GM04504 (cell line): ENCODE data around the gene GOLGB1.
"Not testable (repeated sequence)": the region's sequence is repeated elsewhere in the genome, so short reads cannot be mapped to it uniquely, and the experiment has no call there.

Source experiments
- DNase-seq: peaks from one replicate; pipeline ENCODE4 v3.0.0-alpha.2; 2012; ENCODE audit warnings: low read depth

Gene GOLGB1, protein sequence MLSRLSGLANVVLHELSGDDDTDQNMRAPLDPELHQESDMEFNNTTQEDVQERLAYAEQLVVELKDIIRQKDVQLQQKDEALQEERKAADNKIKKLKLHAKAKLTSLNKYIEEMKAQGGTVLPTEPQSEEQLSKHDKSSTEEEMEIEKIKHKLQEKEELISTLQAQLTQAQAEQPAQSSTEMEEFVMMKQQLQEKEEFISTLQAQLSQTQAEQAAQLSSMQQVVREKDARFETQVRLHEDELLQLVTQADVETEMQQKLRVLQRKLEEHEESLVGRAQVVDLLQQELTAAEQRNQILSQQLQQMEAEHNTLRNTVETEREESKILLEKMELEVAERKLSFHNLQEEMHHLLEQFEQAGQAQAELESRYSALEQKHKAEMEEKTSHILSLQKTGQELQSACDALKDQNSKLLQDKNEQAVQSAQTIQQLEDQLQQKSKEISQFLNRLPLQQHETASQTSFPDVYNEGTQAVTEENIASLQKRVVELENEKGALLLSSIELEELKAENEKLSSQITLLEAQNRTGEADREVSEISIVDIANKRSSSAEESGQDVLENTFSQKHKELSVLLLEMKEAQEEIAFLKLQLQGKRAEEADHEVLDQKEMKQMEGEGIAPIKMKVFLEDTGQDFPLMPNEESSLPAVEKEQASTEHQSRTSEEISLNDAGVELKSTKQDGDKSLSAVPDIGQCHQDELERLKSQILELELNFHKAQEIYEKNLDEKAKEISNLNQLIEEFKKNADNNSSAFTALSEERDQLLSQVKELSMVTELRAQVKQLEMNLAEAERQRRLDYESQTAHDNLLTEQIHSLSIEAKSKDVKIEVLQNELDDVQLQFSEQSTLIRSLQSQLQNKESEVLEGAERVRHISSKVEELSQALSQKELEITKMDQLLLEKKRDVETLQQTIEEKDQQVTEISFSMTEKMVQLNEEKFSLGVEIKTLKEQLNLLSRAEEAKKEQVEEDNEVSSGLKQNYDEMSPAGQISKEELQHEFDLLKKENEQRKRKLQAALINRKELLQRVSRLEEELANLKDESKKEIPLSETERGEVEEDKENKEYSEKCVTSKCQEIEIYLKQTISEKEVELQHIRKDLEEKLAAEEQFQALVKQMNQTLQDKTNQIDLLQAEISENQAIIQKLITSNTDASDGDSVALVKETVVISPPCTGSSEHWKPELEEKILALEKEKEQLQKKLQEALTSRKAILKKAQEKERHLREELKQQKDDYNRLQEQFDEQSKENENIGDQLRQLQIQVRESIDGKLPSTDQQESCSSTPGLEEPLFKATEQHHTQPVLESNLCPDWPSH (N-terminal part only)

DNA sequence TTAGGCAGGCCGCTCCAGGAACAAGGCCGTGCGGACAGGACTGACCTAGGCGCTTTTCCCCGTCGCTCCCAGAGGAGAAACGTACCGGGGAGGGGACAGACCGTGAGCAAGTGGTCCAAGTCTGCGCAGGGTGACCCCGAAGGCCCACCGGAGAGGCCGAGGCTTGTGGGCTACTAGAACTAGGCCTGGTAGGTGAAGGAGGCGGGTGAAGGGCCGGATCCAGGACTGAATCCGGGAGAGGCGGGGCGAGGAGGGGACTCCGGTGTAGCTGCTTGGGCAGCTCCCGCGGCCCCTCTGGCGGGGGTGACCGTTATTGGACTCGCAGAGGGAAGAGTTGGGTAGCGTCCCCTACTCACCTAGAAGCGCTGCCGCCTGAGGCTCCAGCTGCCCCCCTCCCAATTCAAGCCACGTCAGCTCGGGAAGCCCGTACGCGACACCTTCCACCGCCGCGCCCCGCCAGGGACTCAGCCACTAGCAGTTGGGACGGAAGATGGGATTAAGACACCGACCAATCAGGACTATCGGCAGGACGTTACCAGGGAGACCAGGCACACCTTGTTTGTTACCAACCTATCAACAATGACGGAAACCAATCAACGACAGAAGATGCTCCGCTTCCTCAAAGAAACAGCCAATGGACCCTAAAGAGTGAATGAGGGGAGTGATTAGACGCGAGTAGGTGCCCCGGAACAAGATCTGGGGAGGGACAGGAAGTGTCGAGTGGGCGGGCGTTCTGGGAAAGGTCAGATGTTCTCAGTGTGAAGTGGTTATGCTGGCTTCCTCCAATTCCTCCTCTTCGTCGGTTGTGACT lies at the start of gene GOLGB1:
TSS of gene GOLGB1 (minus strand) at position 466 of the 811 bp plus-strand sequence. CDS start 18,770 bp downstream, outside the sequence.
- peak; percentile 100 for DNase-seq

DNA sequence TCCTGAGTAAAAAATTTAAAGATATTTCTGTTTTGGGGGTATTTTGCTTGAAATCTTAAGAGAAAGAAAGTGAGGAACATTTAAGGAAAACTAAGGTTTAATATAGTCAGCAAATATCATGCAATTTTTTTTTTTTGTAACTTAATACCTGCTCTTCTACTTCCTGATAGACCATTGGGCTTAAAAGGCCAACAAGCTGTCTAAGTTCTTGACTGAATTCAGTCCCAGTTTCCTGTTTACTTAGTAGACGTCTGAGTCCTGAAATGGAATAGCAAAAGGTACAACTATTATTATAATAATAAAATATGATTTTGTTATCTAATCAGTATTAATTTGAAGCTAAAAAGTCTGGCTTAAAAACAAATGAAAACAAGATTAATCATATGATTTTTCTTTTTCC lies 47.4 kb upstream of the GOLGB1 start:
- no peak for DNase-seq

DNA sequence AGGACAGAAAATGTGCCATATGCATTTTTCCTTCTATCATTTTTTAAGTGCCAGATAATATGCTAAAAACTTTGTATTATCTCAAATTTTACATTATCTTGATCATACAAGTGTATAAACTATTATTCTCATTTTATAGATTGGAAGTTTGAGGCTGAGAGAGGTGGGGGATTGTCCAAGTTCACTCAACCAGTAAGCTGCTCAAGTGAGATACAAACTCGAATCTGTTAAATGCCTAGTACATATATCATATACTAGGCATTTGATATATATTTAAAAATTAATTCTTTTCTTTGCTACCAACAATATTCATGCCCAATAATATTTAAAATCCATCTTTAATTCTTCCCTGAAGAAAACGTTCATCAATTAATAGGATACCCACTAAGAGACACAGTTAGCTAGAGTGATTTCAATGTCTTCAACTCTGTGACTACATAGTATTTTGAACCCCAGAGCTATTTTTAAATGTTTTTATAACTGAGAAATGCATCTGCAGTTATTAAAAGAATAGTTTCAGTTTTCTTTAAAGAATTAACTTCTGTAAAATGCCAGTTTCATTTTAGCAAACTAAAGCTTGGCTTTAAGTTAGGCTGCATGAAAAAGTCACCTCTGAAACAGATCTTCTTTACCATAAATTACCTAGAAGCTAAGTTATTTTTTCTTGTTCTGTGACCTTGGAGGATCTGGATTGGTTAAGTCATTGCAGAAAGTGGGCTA lies 44.9 kb upstream of the GOLGB1 start:
- DNase-seq = no peak

DNA sequence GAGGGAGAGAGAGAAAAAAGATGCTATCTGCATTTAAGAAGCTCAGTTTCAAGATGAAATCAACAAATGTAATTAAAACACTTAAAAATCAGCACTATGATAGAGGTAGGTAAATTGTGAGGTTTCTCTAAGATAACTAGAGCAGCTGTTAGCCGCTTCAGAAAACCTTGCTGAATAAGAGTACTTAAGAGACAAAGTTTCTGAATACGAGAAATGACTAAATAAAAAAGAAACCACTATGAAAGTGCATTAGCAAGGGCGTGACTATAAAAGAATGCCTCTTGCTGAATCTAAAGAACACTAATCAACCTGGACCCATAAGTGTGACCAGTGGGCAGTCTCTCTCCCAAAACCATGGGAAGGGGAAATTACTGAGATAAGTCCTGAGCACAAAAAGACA lies 43.5 kb upstream of the GOLGB1 start:
- DNase-seq = no peak

DNA sequence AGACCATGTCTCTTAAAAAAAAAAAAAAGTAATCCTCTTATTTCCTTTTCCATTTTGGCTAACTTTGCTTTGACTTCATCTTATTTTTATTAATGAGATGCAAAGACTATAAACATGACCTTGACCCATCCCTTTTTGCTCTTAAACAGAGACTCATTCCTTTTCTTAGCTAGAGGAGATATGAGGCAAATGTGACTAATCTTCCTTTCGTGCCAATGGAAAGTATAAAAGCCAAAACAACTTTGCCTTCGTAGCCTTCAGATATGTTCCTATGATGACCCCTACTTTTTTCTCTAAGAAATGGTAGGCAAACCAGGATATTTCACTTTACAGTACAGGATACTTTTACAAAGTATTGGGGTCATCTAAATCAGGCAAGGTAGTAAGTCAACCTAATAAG lies 36.9 kb upstream of the GOLGB1 start:
- DNase-seq = no peak

DNA sequence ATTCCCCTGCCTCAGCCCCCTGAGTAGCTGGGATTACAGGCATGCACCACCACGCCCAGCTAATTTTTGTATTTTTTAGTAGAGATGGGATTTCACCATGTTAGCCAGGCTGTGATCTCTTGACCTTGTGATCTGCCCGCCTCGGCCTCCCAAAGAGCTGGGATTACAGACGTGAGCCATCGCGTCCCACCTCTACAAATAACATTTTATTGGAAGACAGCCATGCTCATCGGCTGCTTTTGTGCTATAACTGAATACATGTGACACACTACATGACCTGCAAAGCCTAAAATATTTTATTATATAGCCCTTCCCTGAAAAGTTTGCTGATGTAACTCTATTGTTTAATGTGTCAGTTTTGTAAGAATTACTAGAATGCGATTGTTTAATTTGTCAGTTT lies 33.2 kb upstream of the GOLGB1 start:
- not testable (repeated sequence) for DNase-seq

DNA sequence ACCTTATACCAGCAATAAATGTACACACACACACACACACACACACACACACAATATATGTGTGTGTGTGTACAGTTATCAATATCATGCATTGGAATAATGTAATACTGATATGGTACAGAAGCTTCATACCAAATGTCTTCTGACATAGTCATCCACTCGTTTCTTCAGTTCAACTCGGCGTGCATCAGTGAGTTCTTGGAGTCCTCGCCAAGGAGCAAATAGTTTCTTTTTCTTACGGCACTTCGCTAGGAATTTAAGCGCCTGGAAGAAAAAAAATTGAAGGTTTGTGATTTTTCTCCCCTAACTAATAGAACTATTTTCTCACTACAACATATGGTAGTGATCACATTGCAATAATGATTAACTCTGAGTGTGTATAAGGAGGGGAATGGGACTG lies 32.1 kb upstream of the GOLGB1 start:
- no peak for DNase-seq

DNA sequence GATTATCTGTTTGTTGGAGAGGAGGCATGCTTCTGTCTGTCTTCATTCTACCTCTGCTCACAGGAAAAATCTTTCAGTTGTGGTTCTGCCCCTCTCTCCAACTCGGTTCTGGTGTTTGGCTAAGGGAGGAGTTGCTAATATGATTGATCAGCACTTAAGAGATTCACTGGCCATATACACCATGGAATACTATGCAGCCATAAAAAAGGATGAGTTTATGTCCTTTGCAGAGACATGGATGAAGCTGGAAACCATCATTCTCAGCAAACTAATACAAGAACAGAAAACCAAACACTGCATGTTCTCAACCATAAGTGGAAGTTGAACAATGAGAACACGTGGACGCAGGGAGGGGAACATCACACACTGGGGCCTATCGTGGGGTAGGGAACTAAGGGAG lies 25.6 kb upstream of the GOLGB1 start:
- DNase-seq = not testable (repeated sequence)

DNA sequence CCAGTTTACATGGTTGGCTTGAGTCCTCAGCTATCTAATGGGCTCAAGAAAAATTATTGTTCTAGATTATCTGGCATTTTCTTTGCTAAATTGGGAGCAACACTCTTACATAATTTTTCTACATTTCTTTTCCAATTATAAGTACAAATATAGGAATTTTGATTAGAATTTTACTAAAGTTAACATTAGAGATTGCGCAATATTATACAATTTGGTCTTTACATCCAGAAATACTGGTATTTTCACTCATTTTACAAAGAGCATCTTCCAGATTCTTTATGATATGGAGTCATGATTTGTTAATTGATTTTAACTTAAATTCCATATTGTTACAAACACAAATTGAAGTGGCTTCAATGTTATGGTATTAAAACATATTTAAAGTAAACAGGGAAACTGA lies 19.7 kb upstream of the GOLGB1 start:
- DNase-seq = no peak

DNA sequence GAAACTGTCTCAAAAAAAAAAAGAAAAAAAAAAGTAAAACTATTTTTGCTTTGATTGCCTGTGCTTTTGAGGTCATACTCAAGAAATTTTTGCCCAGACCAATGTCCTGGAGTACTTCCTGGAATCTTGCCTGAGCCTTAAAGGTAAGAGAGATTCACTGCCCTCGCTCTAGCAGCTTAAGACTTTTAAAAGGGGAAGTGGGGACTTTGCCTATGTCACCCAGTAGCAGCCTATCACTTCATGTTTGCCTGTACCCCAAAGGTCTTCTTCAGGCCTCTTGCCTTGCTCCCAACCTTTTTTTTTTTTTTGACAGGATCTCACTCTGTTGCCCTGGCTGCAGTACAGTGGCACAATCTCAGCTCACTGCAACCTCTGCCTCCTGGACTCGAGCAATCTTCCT lies 18.9 kb upstream of the GOLGB1 start:
- DNase-seq = no peak

DNA sequence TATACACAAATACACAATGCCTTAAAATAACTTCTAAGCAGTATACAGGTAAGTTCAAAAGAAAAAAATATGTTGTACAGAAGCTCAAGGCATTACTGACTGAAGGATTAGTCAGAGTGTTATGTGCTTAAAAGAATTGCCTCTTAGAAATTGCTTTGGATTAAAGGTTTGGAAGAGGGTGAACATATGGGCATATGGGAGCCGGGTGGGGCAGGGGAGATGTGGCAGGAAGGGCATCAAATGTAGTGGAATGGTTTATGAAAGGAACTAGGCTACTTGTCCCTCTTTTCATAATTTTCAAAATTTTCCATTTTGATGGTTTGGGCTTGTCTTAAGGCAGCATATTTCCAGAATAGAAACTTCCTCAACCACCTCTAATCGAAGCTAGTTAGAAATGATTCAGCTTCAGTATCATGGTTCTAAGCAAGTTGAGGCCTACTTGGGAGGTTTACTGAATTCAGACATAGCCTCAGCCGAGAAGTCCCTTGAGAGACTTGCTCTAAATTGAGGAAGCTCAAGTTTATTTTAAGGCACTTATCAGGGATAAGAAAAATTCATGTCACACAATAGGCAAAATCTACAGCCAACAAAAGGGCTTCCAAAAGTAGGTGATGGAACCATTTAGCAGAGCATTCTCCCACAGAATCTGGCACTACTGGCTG lies 10.1 kb upstream of the GOLGB1 start:
- no peak for DNase-seq

DNA sequence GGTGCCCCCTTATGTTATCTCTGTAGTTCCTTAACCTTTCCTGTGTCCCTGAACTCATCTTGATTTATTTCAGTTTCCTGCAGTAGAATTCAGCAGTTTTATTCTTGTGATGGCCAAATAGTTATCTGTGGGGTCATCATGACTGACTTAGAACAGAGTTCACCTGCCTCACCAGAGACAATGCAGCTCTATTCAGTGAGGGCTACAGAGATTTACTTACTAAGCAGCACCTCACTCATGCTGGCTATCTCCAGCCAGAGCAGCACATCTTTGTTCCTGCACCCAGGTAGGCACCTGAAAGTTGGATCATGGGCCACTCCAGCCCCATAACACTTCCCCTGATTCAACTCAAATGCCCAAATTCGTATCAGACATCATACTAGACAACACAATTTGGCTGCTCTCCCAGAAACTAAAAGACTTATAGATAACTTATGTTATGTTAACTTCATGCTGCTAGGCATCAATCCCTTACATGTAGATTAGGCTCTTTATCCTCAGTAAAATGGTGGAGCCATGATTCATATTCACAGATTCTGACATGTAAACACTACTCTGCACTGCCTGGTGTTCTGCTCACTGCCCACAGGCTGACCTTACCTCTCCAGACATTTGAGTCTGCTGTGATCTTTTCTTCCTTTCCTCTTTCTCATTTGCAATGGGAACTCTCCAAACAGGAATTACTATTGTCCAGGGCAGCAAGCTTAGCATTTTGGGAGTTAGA lies 9.3 kb upstream of the GOLGB1 start:
- no peak for DNase-seq

DNA sequence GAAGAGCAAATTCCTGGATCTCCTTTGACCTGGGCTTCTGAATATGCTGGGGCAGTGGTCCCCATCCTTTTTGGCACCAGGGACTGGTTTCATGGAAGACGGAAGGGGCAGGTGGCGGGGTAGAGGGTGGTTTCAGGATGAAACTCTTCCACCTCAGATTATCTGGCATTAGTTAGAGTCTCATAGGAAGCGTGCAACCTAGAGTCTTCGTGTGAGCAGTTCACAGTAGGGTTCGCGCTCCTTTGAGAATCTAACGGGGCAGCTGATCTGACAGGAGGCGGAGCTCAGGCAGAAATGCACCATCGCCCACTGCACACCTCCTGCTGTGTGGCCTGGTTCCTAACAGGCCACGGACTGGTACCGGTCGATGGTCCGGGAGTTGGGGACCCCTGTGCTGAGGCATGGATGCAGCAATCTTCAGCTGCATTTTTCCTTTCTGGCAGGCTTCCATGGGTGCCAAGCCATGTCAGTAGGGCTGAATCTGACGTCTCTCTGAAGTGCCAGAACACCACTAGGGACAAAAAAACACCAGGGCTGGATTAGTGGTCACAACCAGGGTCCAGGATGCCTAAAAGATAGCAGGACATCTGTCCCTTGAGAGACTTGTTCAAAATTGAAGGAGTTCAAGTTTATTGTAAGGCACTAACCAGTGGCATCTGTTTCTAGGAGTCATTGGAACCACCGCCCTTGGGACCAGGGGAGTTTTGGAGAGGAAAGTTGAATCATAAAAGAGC lies 8.4 kb upstream of the GOLGB1 start:
- no peak for DNase-seq

DNA sequence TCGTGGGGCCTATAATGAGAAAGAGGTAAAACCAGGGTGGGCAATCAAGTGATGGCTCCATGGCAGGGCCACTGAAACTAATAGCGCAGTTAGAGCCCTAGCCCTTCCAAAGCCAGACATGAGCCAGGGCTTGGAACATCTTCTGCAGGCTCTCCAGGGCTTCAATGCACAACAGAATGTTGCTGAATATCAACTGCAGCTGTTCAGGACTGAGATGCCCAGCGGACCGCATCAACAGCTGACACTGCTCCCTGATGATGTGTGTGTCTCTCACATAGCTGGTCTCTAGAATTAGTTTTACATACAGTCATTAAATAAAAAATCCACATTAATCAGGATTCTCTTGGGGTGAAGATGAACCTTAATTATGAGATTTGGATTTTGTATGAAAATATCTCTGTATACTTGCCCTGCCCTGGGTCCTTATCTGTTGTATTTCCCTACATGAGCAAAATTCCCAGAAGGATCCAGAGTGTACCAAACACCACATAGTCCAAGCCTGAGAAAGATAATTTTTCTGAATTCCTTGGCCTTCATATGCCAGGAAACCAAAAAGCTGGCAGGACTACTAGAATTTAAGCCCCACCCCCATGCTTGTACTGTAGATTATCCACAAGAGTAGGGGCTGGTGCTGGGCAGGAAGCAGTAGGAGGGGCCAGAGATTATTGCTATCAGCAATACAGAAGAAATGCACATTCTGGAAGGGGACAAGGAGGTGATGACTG lies 7.7 kb upstream of the GOLGB1 start:
- DNase-seq = no peak

DNA sequence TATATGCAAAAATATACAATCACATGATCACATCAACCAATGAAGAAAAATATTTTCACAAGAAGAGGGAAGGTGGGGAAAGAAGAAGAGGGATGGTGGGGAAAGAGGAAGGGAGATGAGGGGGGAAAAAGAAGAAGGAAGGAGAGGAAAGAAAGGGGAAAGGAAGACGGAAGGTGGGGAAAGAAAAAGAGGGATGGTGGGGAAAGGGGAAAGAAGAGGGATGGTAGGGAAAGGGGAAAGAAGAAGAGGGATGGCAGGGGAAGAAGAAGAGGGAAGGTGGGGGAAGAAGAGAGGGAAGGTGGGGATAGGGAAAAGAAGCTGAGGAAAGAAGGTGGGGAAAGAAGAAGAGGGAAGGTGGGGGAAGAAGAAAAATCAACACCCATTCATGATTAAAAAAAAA lies 3.2 kb upstream of the GOLGB1 start:
- no peak for DNase-seq

DNA sequence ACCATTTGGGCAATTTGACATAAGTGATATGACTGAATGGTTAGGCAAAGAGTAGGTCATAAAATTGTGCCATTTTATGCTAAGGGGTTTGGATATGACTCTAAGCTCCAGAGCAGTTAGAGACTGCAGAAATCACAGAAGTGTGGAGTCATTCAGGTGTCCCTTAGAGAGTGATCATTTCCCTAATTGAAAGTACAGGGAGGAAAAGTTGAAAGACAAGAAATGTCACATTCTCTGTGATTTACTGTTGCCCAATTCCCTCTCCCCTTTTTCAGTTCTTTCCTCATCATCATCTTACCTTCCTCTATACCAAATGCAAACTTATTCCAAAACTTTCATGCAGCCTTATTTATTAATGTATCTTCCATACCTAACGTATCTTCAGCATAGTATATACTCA lies 2.7 kb upstream of the GOLGB1 start:
- DNase-seq = no peak

DNA sequence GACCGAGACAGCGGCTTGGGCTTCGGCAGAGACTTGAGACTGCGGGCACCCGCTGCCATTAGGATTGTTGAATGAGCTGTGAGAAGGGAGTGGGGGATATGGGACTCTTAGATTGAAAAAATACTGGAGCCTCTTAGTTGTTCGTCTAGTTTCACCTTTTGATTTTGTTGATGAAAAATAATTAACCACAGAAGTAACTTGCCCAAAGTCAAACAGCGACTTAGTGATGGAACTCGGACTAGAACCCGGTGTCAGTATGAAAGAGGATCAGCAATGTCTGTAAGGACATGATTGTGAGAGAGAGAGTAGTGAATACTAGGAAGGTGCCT lies 510 bp upstream of the GOLGB1 start:
- no peak for DNase-seq

DNA sequence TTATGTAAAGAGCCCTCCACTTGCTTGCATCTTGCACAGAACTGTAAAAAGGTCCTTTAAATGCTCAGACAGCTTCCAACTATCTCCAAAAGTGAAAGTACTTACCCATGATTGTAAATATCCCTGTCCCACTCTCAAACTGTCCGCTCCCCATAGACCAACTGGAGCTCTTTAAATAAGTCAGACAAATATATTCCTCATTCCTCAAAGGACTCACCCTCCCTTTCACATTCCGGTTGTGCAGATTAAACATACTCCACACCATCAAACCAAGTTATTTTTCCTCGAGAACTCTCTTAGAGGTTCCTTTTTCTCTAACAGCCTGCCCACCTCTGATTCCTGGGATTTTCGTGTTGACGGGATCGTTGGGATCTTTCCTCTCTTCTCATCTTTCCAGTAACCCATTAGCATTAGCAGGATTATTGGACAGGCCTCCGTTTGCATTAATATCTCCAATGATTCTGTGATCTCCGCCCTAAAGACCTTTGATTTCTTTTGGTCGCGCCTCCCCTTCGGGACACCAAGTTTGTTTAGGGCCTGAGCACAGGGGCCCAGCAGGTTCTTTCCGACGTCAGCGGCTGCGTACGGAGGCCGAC lies 763 bp downstream of the GOLGB1 start:
- DNase-seq = no peak
